Coronary artery (tissue), 2 donors: ENCODE data around the gene SEPTIN8.

Experiments
- DNase-seq: peaks from one replicate; pipeline ENCODE4 v3.0.0-alpha.2; 2017; ENCODE audit warnings: low spot score
- H3K27ac ChIP-seq, 2 donors: fragments of 200-600 bp; sonication (generic); one replicate each; pipeline ENCODE4 v1.5.1; 2016 to 2019
- H3K4me3 ChIP-seq: fragments of 200-600 bp; sonication (generic); 2 replicates; pipeline ENCODE4 v1.5.1; 2016; ENCODE audit warnings: mild to moderate bottlenecking, moderate library complexity
- CTCF ChIP-seq: fragments of 200-600 bp; sonication (generic); IDR thresholded peaks from one replicate; pipeline ENCODE4 v1.5.1; 2019; ENCODE audit warnings: antibody characterized with exemption

The SEPTIN8 gene

GRCh38 chr5:132802044-132802684 lies 25.1 kb upstream of the SEPTIN8 start:
- Histone ChIP-seq H3K4me3 (no peak overlapping the region), H3K27ac (no peak overlapping the region)
- no peak for TF ChIP-seq CTCF
- DNase-seq = no peak

DNA sequence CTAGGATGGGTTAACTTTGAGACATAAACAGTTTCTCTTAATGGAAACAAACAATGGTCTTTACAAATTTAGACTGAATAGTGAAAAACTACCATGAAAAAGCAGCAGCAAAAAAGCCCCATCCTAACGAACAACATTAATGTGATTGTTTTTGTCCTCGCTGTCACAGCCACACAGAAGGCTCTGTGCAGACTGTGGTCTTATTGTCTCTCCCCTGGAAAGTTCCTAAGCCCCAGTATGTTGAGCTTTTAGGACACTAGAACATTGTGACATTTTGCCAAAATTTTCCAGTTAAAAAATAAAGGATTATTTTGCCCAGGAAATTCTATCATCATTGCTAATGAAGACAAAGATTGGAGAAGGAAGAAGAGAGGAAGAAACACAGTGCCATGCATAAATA lies 23.5 kb upstream of the SEPTIN8 start:
- DNase-seq = no peak
- H3K4me3 ChIP-seq = no peak overlapping the region
- no peak for TF ChIP-seq CTCF
- no peak overlapping the region for H3K27ac ChIP-seq

- H3K27ac ChIP-seq = no peak overlapping the region
- no peak for DNase-seq
- TF ChIP-seq CTCF = no peak
- H3K4me3 ChIP-seq = no peak overlapping the region
Measured at GRCh38 chr5:132799392-132799791, 22.4 kb upstream of the SEPTIN8 start.

GRCh38 chr5:132797651-132798050 lies 20.6 kb upstream of the SEPTIN8 start:
- TF ChIP-seq CTCF = no peak
- no peak for DNase-seq
- Histone ChIP-seq H3K27ac (no peak overlapping the region), H3K4me3 (no peak overlapping the region)

DNA sequence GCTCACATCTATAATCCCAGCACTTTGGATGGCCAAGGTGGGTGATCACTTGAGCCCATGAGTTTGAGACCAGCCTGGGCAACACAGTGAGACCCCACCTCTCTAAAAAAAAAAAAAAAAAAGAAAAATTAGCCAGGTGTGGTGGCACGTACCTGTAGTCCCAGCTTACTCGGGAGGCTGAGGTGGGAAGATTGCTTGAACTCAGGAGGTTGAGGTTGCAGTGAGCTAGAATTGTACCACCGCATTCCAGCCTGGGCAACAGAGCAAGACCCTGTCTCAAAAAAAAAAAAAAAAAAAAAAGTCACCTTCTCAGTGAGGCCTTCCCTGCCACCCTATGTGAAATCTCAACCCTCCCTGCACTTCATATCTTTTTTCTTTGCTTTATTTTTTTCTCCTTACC lies 14.0 kb upstream of the SEPTIN8 start:
- no peak for DNase-seq
- Histone ChIP-seq H3K4me3 (no peak overlapping the region), H3K27ac (no peak overlapping the region)
- no peak for TF ChIP-seq CTCF

DNA sequence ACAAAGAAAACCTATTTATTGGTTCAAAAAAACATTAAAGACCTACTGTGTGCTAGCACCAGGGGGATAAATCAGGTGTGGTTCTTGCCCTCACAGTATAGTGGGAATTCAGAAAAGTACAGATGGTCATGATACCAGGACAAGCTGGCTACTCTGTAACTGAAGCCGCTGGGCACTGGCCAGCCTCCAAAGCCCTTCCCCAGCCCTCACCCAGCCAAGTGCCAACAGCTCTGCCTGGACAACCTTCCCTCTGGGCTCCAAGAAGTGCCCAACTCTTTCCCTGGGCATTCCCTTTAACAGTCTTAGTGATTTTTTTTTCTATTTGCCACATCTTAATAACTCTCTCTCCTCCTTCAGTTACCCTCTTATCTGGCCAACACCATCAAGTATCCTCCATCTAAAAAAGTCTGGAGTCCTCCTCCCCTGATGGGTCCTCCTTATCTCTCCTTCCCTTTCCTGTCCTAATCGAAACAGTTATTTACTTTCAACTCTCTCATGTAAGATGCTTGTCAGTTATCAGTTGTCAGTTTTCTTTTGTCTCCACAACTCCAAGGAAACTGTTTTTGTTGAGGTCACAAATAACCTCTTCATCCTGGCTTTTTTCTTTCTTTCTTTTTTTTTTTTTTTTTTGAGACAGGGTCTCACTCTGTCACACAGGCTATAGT lies 13.3 kb upstream of the SEPTIN8 start:
- Histone ChIP-seq H3K4me3 (no peak overlapping the region), H3K27ac (no peak overlapping the region)
- TF ChIP-seq CTCF = no peak
- no peak for DNase-seq
